HG03521 (cell line): ENCODE data around the gene ZNF599.

Experiments used
- ATAC-seq: cut with Tn5 transposase; IDR thresholded peaks from one replicate; pipeline ENCODE4 v1.9.1; 2021; ENCODE audit warnings: mild to moderate bottlenecking, moderate library complexity; ENCODE audit not compliant: unreplicated experiment

Gene ZNF599

DNA sequence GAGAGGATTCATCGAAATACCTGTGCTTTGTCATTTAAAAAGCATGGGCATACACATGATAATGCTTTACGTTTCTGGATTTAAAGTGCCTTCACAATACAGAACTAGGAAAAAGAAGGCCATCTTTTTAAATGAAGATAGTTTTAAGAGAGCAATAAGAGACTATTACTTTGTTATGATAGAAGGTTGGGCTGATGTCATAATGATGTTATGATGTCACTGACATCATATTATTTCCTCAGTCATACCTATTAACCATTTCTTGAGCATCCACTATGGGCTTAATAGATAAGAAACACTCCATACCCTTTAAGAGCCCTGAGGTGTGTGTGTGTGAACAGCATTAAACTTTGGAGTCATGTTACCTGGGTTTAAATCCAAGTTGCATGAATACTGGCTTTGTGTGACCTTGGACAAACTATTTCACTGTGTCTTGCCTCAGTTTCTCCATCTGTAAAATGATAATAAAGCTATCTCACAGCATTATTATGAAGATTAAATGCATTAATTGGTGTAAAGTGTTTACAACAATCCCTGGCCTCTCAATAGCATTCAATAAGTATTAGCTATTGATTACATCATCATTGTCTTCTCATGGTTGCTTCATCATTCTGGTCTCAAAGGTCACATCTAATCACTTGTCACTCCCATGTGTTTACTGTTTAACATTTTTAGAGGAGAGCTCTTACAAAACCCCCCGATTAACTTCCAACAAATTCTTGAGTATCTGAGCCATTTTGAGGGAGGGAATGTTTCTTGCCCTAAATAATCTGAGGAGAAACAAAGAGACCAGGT lies 27.9 kb downstream of the ZNF599 start:
- ATAC-seq, result no peak

DNA sequence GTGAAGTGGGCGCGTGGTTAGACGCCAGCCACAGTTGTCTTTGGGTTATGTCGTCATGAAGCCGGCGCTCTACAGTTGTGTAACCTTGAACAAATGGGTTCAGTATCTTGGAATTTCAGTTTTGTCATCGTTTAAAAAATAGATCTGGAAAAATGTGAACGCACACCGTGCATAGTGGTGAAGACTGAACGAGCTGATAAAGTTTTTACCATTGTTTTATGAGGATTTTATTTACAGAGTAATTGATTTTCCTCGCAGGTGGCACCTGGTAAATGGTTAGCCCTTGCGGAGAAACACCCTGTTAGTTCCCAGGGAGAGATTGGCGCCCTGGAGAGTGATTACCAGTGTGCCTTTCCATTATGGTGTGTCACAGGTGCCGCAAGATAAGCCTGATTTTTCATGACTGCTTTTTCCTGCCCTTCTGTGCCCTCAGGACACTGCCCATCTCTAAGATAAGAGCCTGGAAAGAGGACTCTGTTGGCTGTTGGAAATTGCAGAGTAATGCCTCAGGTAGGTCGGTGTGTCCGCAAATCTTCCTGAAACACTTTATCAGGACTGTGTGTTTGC lies 38.4 kb downstream of the ZNF599 start:
- no peak for ATAC-seq

DNA sequence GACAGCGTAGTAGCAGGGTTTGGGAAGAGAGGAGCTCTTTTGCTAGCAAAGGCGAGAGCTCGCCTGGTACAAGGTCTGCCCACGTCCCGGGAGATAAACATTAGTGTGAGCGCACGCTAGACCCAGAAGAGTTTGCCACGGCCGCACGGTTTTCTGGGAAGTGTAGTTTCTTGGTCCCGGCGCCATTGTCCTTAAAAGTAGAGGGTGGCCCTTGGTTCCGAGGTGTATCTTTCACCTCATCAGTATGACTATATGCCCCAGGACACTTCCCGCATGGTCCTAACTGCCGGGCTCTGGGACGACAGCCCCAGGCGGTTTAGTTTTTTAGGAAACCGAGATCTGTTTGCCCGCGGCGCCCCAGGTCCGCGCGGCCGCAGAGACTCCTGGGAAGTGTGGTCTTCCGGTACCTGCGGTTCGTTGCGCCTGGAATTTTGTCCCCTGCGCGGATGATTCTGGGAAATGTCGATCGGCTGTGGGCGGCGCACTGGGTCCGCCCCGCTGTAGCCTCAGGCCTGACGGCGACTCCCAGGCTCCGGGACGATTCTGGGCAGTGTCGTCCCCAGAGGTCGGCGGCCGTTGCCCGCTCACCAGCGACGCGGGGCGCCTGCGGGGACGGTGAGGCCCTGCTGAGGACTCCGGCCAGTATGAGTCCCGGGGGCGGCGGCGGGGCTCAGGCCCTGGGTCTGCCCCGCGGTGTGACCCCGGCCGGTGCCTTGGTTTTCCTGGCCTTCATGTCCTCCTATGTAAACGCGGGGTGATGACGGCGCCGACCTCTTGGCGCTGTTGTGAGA lies 39.1 kb downstream of the ZNF599 start, which contains the start of gene ZNF181:
Gene ZNF181, plus strand, starts transcription at position 498 of the 791 bp plus-strand sequence. CDS start 795 bp downstream, outside the sequence.
- ATAC-seq, result peak; percentile 70

DNA sequence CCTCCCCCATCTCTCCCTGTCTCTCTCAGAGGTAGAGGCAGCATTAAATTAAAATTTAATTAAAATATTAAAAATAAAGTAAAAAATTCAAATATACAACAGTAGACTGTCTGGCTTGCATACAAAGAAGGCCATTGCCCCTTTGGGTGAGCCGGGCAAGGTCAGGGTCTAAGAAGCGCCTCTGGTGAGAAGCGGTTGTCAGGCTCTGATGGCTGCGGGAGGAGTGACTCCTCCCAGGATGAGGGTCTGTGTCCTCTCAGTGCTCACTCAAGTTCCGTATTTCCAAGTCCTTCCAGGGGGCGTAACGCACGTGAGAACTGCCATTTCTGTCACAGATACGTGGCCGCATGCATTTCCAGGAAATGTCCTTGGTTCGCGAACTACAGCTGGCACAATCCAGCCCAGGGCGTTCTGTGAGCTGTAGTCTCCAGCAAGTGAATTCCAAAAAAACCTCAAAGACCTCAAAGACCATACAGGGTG lies 39.7 kb downstream of the ZNF599 start:
- ATAC-seq, result peak; percentile 3

DNA sequence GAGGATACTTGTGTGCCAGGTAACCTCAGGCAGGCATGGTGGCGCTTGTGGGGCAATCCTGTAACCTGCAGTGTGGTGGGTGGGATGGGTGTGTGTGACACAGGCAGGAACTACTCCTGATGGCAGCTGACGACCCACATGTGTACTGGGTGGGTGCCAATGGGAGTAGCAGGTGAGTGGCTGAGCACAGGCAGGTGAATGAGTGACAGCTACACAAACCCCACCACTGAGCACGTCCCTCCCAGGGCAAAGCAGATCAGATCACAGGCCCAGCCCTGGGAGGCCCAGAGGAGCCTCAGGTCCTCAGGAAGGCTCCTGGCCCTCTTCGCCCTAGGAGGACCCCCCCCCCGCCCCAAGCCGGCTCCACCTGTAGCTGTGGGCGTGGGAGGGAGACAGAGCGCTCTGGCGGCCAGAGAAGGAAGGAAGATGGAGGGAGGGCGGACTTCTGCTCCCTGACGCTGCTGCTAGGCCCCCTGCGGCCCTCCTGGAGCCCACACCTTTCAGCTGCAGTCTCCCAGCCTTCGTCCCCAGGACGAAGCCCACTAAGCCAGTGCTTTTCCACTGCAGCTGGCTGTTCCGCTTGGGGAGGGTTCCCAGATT lies 40.3 kb downstream of the ZNF599 start:
- ATAC-seq, result no peak

DNA sequence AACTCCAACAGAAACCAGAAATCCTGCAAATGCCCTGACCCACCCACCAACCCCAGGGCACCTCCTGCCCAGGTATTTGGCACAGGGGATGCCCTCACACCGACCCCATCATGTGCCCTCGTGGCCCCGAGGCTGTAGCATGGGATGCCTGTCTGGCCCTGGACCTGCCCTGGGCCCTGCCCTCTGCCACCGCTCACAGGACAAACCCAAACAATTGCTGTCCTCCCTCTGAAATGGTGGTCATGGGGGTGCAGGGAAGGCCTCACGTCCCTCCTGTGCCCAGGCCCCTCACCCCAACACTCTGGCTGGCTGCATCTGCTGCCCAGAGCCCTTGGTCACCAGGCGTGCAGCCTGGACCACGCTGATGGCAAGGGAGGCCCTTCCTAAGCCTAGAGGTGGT lies 41.1 kb downstream of the ZNF599 start:
- ATAC-seq, result no peak

DNA sequence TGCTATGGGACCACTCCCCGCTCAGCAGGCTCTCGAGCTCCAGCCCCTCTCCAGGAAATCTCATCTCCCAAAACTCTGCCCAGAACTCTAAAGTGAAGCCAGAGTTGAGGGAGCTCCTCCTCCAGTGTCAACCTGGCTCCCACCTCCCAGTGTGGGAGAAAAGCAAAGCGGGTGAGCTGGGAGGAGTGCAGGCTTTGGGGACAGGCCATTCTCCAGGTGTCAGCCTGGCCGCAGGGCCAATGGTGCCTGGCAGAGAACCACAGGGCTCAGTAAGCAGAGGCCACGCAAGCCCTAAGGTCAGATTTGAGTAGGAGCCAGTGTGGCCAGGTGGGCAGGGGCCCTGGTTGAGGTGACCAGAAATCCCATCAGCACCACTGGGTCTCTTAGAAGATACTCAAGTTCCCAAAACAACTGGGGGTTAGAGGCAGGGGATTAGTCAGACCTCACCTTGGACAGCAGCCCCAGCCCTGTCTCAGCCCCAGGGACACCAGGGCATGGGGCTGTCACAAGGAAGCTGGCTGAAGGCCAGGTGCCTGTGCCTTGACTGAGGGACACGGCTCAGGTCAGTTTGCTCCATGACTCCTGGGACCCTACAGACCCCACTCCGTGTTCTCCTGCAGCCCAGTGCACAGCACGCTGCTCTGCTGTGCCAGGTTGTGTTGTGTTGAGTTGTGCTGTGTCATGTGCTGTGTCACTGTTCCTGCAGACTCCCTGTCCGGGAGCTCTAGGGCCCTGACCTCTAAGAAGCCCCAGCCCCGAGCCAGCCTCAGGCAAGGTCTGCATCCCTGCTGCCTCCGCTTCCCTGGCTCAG lies 41.8 kb downstream of the ZNF599 start:
- ATAC-seq, result no peak

DNA sequence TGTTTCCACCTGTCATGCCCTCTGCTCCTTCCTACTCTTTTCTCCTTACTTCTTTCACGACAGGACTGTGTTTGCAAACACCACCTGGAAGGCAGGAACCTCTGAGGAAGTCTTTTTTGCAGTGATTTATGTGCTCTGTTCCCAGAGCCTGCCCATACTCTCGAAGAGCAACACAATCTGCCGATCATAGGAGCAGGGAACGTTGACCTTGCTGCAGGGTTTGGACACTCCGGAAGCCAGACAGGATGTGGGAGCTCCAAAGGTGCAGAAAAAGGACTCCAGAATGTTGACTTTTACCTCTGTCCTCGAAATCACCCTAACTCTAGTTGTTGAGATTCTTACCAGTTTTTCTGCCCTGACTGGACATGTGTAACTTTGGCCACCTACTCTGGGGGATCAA lies 47.6 kb downstream of the ZNF599 start:
- no peak for ATAC-seq

DNA sequence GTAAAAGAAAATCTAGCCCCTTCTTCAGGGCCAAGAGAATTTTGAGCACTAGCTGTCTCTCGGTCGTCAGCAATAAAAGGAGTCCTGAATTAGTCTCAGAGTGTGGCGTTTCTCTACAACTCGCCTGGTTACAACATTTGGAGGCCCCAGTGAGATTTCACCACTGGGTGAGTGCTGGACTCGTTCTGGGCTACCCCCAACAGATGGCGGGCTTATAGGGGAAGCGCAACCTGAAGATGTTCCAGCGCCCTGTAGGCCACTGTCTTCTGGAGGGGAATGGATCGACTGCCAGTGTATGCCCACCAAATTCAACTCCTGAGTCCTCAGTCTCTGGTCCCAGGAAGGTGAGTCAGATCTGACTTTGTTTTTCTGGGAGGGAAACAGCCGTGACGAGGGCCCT lies 50.7 kb downstream of the ZNF599 start:
- no peak for ATAC-seq

DNA sequence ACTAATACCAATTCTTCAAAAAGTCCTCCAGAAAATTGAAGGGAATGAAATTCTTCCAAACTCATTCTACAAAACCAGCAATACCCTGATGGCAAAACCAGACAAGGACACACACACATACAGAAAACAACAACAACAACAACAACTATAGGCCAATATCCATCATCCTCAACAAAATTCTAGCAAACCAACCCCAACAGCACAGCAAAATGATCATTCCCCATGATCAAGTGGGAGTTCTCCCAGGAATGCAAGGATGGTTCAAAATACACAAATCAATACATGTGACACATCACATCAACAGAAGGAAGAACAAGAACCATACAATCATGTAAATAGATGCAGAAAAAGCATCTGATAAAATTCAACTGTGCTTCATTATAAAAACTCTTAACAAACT lies 57.7 kb downstream of the ZNF599 start:
- ATAC-seq, result no peak

DNA sequence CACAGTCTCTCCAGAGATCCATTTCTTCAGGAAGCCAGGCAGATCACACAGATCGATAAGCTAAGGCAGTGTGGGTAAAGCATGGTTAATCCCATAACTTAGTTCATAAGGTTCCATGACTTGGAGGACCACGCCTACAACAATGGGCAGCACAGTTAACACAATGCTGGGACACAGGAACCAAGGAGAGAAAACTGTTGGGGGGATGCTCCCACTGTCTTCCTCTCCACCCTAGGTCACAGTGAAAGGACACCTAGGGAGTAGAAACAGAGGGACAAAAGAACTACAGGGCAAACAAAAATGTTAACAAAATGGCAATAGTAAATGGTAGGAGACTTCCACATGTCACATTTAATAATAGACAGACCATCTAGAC lies 59.8 kb downstream of the ZNF599 start:
- no peak for ATAC-seq

DNA sequence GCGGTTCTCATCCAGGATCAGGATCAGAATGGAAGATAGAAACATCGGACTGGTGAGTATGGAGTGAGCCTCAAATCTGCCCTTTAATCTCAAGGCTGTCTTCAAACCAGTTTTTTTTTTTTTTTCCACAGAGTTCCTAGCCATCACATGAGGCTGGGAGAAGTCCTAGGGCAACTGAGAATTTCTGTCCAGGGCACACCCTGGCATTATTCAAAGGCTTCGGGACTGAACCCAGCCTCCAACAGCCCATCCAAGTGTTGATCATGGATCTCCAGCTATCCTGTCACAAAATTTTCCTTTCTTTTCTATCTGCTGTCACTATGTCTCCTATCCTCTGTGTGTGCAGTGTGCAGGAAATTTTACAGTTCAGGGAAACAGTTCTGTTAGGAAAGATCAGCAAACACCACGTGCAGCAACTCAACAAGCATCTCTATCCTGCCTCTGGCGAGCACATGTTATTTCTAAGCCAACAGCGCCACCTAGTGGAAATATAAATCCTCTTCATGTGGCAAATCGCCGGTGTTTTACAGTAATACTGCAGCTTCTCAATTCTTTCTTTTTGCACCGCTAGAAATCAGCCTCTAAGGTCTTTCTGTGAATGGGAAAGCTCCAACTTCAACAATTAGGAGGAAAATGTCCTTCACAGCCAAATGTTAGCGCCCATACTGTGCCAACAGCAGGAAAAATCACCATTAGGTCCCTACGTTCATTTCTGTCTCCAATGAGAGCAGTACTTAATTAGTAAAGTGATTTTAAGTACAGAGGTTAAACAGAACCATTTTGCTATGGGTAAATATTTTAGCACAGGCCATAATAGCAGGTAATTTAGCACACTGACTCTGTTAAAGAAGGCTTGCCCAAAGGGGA lies 60.4 kb downstream of the ZNF599 start:
- ATAC-seq, result no peak

DNA sequence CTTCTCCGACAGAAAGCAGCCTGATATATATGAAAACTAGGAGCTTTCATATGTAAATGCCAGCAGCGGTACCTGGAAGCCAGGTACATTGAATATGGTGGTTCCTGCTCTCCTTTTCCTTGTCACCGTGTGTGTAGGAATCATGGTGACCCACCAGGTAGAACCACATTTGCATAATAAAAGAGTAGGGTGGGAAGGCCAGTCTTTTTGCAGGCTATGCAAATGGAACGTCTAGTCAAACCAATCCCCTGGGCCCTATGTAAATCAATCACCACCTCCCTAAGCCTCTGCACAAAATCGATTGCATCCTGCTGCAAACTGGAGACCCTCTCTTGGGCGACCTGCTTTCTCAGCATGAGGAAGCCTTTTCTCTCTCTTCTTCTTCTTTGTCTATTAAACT lies 61.1 kb downstream of the ZNF599 start:
- ATAC-seq, result no peak
